ENCODE results near the gene HPCA. TPM values are rescaled to one million over a fixed set of nuclear protein-coding genes. Genes with fewer than 3 reads are reported as not detected.

HPCA gene
- total RNA-seq, 2 donors from 2014 or later = not detected

GRCh38 chr1:32859915-32860314 lies 26.4 kb upstream of the HPCA start:
- H3K36me3 ChIP-seq = peaks cover 17% of the 10 kb centered on the region
- TF ChIP-seq, protein P1, sequence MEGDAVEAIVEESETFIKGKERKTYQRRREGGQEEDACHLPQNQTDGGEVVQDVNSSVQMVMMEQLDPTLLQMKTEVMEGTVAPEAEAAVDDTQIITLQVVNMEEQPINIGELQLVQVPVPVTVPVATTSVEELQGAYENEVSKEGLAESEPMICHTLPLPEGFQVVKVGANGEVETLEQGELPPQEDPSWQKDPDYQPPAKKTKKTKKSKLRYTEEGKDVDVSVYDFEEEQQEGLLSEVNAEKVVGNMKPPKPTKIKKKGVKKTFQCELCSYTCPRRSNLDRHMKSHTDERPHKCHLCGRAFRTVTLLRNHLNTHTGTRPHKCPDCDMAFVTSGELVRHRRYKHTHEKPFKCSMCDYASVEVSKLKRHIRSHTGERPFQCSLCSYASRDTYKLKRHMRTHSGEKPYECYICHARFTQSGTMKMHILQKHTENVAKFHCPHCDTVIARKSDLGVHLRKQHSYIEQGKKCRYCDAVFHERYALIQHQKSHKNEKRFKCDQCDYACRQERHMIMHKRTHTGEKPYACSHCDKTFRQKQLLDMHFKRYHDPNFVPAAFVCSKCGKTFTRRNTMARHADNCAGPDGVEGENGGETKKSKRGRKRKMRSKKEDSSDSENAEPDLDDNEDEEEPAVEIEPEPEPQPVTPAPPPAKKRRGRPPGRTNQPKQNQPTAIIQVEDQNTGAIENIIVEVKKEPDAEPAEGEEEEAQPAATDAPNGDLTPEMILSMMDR (IDR thresholded peaks at IDR 0.05) = no peak
- H3K27ac ChIP-seq = peak overlapping the region in 1 of 2 donors; percentile 8
- no peak for DNase-seq (ENCODE audit: low spot score)
- H3K4me3 ChIP-seq = no peak overlapping the region
- H3K4me1 ChIP-seq (ENCODE audit: control insufficient read depth in 1 of 2, low read depth in 2 of 2) = peaks cover 33 to 59% of the 10 kb centered on the region in 2 donors
- no peaks in the 10 kb centered on the region for H3K9me3 ChIP-seq
- ATAC-seq (ENCODE audit: insufficient number of reproducible peaks, low FRiP score, low read depth) = no peak
- H3K27me3 ChIP-seq (replicated peaks; ENCODE audit: insufficient read depth) = no peaks in the 10 kb centered on the region

GRCh38 chr1:32860566-32860965 lies 25.7 kb upstream of the HPCA start:
- TF ChIP-seq, protein P1 (IDR thresholded peaks at IDR 0.05) = no peak
- no peak for DNase-seq (ENCODE audit: low spot score)
- Histone ChIP-seq H3K36me3 (peaks cover 17% of the 10 kb centered on the region), H3K27me3 (replicated peaks; ENCODE audit: insufficient read depth) (no peaks in the 10 kb centered on the region), H3K9me3 (no peaks in the 10 kb centered on the region), H3K4me3 (no peak overlapping the region), H3K27ac (peak overlapping the region; percentile 61 to 72), H3K4me1 (ENCODE audit: control insufficient read depth in 1 of 2, low read depth in 2 of 2) (peaks cover 40 to 65% of the 10 kb centered on the region in 2 donors)
- ATAC-seq (ENCODE audit: insufficient number of reproducible peaks, low FRiP score, low read depth) = no peak

DNA sequence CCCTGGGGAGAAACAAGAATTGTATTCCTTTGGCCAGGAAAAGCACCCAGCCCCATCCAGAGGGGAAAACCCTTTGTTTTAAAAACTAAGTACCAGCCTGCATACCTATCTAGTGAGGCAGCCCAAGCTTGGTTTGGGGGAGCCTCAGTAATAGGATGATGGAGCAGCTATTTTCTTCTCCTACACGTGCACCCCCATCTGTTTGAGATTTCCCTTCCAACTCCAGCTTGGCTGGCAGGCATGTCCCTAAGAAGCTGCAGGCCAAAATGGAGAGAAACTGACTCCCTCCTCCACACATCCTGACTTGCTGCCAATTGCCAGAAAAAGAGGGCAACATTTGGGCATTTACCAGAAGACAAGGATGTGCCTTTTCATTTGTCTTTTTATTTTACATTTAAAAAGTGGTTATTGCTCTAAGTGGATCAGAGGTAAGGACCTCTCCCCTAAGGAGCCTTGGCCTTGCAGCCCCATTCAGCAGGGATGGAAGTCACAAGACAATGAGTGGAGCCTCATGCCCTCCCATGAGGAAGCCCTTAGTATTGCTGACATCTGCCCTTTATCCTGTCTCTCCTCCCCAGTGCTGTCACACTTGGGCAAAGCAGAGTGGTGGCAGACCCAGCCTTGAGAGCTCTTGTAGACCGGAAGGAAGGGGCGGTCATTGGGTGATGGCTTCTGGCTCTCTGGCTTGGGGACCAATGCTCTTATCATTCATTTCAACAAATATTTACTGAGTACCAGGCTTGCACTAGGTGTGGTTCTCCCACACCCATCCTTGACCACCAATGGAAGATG lies 24.2 kb upstream of the HPCA start:
- H3K27me3 ChIP-seq (replicated peaks; ENCODE audit: insufficient read depth) = no peaks in the 10 kb centered on the region
- no peak overlapping the region for H3K4me3 ChIP-seq
- DNase-seq (ENCODE audit: low spot score) (no peak), ATAC-seq (ENCODE audit: insufficient number of reproducible peaks, low FRiP score, low read depth) (no peak)
- no peaks in the 10 kb centered on the region for H3K9me3 ChIP-seq
- peak overlapping the region; percentile 61 to 72 for H3K27ac ChIP-seq
- peaks cover 6% of the 10 kb centered on the region for H3K36me3 ChIP-seq
- peaks cover 41 to 79% of the 10 kb centered on the region in 2 donors for H3K4me1 ChIP-seq (ENCODE audit: control insufficient read depth in 1 of 2, low read depth in 2 of 2)
- TF ChIP-seq, protein P1 (IDR thresholded peaks at IDR 0.05) = no peak

DNA sequence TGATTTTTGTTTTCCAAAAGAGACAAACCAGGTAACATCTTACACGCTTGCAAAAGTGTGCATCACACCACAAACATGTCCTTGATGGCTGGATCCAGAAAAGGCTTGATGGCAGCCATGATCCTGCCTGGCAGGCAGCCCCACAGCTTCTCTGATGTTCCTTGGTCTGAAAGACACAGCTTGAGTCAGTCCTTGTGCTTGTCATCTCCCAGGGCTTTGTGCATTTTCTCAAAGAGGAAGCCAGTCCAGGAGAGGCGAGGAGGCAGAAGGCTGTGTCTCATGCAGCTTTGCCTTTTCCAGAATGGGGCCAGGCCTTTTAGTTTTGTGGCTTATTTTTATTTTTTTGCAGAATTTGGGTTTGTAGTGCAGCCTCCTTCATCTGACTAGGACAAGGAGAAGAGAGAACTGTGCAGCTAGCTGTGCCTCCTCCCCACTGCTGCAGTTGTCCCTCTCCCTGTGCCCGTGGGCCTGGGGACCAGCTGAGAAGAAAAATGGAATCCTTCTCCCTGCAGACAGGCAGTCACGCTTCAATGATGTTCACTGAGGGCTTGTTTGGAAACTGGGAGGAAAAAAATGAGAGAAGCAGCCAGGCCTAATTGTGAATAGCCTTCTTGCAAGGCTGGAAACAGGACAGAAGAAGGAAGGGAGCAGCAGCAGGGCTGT lies 22.9 kb upstream of the HPCA start:
- TF ChIP-seq, protein P1 (IDR thresholded peaks at IDR 0.05) = no peak
- Histone ChIP-seq H3K9me3 (no peaks in the 10 kb centered on the region), H3K27me3 (replicated peaks; ENCODE audit: insufficient read depth) (no peaks in the 10 kb centered on the region), H3K4me3 (no peak overlapping the region), H3K27ac (peak overlapping the region; percentile 62 to 72), H3K4me1 (ENCODE audit: control insufficient read depth in 1 of 2, low read depth in 2 of 2) (peaks cover 41 to 78% of the 10 kb centered on the region in 2 donors), H3K36me3 (no peaks in the 10 kb centered on the region)
- DNase-seq (ENCODE audit: low spot score) (no peak), ATAC-seq (ENCODE audit: insufficient number of reproducible peaks, low FRiP score, low read depth) (no peak)

DNA sequence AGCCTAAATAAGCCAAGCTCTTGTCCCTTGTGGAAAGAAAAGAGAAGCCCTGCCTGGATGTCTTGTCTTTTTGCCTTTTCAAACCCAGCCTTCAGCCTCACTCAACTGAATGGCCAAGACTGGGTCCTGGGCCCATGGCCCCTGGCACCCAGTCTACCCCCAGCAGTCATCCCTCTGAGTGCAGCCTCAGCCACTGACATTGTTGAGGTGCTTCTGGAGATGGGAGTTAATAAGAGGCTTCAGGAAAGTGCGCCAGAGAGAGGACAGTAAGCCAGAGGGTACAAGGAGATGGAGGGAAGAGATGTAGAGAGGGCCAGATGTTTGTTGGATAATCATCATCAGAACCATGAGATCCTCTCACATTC lies 22.4 kb upstream of the HPCA start:
- TF ChIP-seq, protein P1 (IDR thresholded peaks at IDR 0.05) = no peak
- DNase-seq (ENCODE audit: low spot score) = no peak
- Histone ChIP-seq H3K36me3 (no peaks in the 10 kb centered on the region), H3K4me3 (no peak overlapping the region), H3K27me3 (replicated peaks; ENCODE audit: insufficient read depth) (no peaks in the 10 kb centered on the region), H3K27ac (peak overlapping the region; percentile 62 to 72), H3K9me3 (no peaks in the 10 kb centered on the region), H3K4me1 (ENCODE audit: control insufficient read depth in 1 of 2, low read depth in 2 of 2) (peaks cover 41 to 81% of the 10 kb centered on the region in 2 donors)
- no peak for ATAC-seq (ENCODE audit: insufficient number of reproducible peaks, low FRiP score, low read depth)

All from thoracic aorta (tissue), 2 donors.